ENCODE results near the gene ASCC2. TPM values are rescaled to one million over a fixed set of nuclear protein-coding genes. Genes with fewer than 3 reads are reported as not detected.

The ASCC2 gene
- total RNA-seq, 1 experiment from 2014 or later = 43.6 TPM

DNA sequence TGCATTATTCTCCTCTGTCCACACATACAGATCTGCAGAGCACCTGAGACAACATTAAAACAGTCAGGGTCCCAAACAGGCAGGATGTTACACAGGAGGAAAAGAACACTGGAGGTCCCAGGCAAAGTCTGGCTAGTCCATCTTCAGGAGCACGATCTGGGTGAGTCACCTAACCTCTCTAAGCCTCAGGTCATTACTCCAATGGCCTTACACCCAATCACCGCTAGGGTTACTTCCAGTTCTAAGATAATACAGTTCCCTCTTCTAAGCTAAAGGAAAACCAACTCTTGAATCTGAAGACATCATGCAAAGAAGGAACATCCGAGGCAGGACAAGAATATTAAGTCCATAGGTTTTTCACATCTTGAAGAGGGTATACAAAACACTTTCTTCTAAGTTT, 24.5 kb downstream of the ASCC2 start:
- H3K4me3 Mint-ChIP-seq = no peak overlapping the region
- ChIA-PET CTCF (interaction anchor here (0.6 to 1.6 kb wide), 4 partner anchors 18 to 191 kb away, joined by 3 to 7 read pairs (median 4); no protein-coding TSS in a partner anchor), POLR2A (interaction anchor here (0.6 kb wide), 1 partner anchor 40 kb away, joined by 3 read pairs; no protein-coding TSS in a partner anchor)
- H3K27ac Mint-ChIP-seq = no peak overlapping the region
- peak; percentile 51; the same call in 1 of the 2 replicates for ATAC-seq
- H3K9me3 Mint-ChIP-seq = no peaks in the 10 kb centered on the region
- 0 out of 2 replicates have a peak, but pooled peaks cover 3% of the 10 kb centered on the region for H3K4me1 Mint-ChIP-seq
- no peaks in the 10 kb centered on the region; the same call in 1 of the 2 replicates for H3K27me3 Mint-ChIP-seq (ENCODE audit: low read depth)
- H3K36me3 Mint-ChIP-seq = peaks cover 44% of the 10 kb centered on the region
- no peak for DNase-seq (ENCODE audit: low spot score)
- TF ChIP-seq GTF2I (CRISPR knock-in tag; conservative IDR thresholded peaks at IDR 0.05) = no peak
- TF ChIP-seq, protein P1, sequence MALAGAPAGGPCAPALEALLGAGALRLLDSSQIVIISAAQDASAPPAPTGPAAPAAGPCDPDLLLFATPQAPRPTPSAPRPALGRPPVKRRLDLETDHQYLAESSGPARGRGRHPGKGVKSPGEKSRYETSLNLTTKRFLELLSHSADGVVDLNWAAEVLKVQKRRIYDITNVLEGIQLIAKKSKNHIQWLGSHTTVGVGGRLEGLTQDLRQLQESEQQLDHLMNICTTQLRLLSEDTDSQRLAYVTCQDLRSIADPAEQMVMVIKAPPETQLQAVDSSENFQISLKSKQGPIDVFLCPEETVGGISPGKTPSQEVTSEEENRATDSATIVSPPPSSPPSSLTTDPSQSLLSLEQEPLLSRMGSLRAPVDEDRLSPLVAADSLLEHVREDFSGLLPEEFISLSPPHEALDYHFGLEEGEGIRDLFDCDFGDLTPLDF (CRISPR knock-in tag; IDR thresholded peaks at IDR 0.05) = no peak
- no peak for TF ChIP-seq ZNF263 (CRISPR knock-in tag; IDR thresholded peaks at IDR 0.05; ENCODE audit: low read depth)
- TF ChIP-seq ZNF121 (CRISPR knock-in tag; IDR thresholded peaks at IDR 0.05) = no peak
- no peak for TF ChIP-seq NFE2L1 (CRISPR knock-in tag; IDR thresholded peaks at IDR 0.05)
- no peak for TF ChIP-seq JUN (CRISPR knock-in tag; IDR thresholded peaks at IDR 0.05)
- no peak for TF ChIP-seq ATF1 (CRISPR knock-in tag; IDR thresholded peaks at IDR 0.05)
- TF ChIP-seq ZBTB21 (CRISPR knock-in tag; IDR thresholded peaks at IDR 0.05; ENCODE audit: borderline replicate concordance) = no peak
- TF ChIP-seq, protein P2, sequence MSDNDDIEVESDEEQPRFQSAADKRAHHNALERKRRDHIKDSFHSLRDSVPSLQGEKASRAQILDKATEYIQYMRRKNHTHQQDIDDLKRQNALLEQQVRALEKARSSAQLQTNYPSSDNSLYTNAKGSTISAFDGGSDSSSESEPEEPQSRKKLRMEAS (CRISPR knock-in tag; IDR thresholded peaks at IDR 0.05) = no peak
- TF ChIP-seq, protein P3, sequence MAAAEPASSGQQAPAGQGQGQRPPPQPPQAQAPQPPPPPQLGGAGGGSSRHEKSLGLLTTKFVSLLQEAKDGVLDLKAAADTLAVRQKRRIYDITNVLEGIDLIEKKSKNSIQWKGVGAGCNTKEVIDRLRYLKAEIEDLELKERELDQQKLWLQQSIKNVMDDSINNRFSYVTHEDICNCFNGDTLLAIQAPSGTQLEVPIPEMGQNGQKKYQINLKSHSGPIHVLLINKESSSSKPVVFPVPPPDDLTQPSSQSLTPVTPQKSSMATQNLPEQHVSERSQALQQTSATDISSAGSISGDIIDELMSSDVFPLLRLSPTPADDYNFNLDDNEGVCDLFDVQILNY (CRISPR knock-in tag; IDR thresholded peaks at IDR 0.05) = no peak
- TF ChIP-seq, protein P4, sequence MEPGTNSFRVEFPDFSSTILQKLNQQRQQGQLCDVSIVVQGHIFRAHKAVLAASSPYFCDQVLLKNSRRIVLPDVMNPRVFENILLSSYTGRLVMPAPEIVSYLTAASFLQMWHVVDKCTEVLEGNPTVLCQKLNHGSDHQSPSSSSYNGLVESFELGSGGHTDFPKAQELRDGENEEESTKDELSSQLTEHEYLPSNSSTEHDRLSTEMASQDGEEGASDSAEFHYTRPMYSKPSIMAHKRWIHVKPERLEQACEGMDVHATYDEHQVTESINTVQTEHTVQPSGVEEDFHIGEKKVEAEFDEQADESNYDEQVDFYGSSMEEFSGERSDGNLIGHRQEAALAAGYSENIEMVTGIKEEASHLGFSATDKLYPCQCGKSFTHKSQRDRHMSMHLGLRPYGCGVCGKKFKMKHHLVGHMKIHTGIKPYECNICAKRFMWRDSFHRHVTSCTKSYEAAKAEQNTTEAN (CRISPR knock-in tag; IDR thresholded peaks at IDR 0.05) = no peak
- TF ChIP-seq, protein P5, sequence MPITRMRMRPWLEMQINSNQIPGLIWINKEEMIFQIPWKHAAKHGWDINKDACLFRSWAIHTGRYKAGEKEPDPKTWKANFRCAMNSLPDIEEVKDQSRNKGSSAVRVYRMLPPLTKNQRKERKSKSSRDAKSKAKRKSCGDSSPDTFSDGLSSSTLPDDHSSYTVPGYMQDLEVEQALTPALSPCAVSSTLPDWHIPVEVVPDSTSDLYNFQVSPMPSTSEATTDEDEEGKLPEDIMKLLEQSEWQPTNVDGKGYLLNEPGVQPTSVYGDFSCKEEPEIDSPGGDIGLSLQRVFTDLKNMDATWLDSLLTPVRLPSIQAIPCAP (CRISPR knock-in tag; IDR thresholded peaks at IDR 0.05) = no peak
- no peak for TF ChIP-seq CBFB (CRISPR knock-in tag; IDR thresholded peaks at IDR 0.05; ENCODE audit: low read depth)
- TF ChIP-seq NR2C2 (CRISPR knock-in tag; IDR thresholded peaks at IDR 0.05) = no peak
- TF ChIP-seq ETV6 (CRISPR knock-in tag; IDR thresholded peaks at IDR 0.05) = no peak

DNA sequence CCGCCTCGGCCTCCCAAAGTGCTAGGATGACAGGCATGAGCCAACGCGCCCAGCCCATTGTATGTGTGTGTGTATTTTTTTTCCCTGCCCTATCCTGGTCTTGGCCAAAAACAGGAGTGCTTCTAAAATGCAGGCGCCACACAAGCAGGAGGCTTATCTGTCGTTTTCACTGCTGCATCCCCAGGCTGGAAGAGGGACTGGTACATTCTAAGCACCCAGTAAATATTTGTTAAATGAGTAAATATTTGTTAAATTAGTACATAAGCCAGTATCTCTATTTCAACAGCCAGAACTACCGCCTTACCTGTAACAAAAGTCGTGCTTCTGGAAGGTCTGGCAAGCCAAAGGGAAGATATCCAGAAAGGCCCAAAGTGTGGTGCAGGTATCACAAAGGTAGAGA, 24.9 kb downstream of the ASCC2 start:
- Mint-ChIP-seq H3K27me3 (ENCODE audit: low read depth) (no peaks in the 10 kb centered on the region; the same call in 1 of the 2 replicates), H3K27ac (no peak overlapping the region), H3K4me1 (0 out of 2 replicates have a peak, but pooled peaks cover 3% of the 10 kb centered on the region), H3K4me3 (no peak overlapping the region), H3K36me3 (peaks cover 46% of the 10 kb centered on the region), H3K9me3 (no peaks in the 10 kb centered on the region)
- CTCF ChIA-PET = interaction anchor here (0.6 to 1.6 kb wide), 4 partner anchors 19 to 192 kb away, joined by 3 to 7 read pairs (median 4); no protein-coding TSS in a partner anchor
- ATAC-seq (no peak), DNase-seq (ENCODE audit: low spot score) (no peak)
- no peak for TF ChIP-seq CREB1 (CRISPR knock-in tag; IDR thresholded peaks at IDR 0.05)
- TF ChIP-seq SMAD3 (CRISPR knock-in tag; IDR thresholded peaks at IDR 0.05; ENCODE audit: borderline replicate concordance) = no peak
- TF ChIP-seq, protein P6, sequence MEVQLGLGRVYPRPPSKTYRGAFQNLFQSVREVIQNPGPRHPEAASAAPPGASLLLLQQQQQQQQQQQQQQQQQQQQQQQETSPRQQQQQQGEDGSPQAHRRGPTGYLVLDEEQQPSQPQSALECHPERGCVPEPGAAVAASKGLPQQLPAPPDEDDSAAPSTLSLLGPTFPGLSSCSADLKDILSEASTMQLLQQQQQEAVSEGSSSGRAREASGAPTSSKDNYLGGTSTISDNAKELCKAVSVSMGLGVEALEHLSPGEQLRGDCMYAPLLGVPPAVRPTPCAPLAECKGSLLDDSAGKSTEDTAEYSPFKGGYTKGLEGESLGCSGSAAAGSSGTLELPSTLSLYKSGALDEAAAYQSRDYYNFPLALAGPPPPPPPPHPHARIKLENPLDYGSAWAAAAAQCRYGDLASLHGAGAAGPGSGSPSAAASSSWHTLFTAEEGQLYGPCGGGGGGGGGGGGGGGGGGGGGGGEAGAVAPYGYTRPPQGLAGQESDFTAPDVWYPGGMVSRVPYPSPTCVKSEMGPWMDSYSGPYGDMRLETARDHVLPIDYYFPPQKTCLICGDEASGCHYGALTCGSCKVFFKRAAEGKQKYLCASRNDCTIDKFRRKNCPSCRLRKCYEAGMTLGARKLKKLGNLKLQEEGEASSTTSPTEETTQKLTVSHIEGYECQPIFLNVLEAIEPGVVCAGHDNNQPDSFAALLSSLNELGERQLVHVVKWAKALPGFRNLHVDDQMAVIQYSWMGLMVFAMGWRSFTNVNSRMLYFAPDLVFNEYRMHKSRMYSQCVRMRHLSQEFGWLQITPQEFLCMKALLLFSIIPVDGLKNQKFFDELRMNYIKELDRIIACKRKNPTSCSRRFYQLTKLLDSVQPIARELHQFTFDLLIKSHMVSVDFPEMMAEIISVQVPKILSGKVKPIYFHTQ (CRISPR knock-in tag; IDR thresholded peaks at IDR 0.05) = no peak
- TF ChIP-seq FOXK1 (CRISPR knock-in tag; IDR thresholded peaks at IDR 0.05) = no peak
- TF ChIP-seq EMX1 (CRISPR knock-in tag; IDR thresholded peaks at IDR 0.05) = no peak
- no peak for TF ChIP-seq NFYB (CRISPR knock-in tag; conservative IDR thresholded peaks at IDR 0.05; ENCODE audit: low read depth)
- no peak for TF ChIP-seq JUN (CRISPR knock-in tag; IDR thresholded peaks at IDR 0.05)
- no peak for TF ChIP-seq KAT7 (CRISPR knock-in tag; IDR thresholded peaks at IDR 0.05; ENCODE audit: borderline replicate concordance)
- no peak for TF ChIP-seq CBFB (CRISPR knock-in tag; IDR thresholded peaks at IDR 0.05; ENCODE audit: low read depth)
- TF ChIP-seq JAZF1 (CRISPR knock-in tag; IDR thresholded peaks at IDR 0.05) = no peak
- no peak for TF ChIP-seq RELA (CRISPR knock-in tag; IDR thresholded peaks at IDR 0.05; ENCODE audit: borderline replicate concordance)
- no peak for TF ChIP-seq GABPB1 (CRISPR knock-in tag; IDR thresholded peaks at IDR 0.05)
- TF ChIP-seq RORB (CRISPR knock-in tag; IDR thresholded peaks at IDR 0.05) = no peak
- TF ChIP-seq, protein P7, sequence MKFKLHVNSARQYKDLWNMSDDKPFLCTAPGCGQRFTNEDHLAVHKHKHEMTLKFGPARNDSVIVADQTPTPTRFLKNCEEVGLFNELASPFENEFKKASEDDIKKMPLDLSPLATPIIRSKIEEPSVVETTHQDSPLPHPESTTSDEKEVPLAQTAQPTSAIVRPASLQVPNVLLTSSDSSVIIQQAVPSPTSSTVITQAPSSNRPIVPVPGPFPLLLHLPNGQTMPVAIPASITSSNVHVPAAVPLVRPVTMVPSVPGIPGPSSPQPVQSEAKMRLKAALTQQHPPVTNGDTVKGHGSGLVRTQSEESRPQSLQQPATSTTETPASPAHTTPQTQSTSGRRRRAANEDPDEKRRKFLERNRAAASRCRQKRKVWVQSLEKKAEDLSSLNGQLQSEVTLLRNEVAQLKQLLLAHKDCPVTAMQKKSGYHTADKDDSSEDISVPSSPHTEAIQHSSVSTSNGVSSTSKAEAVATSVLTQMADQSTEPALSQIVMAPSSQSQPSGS (CRISPR knock-in tag; IDR thresholded peaks at IDR 0.05; ENCODE audit: borderline replicate concordance, low read depth) = no peak
- TF ChIP-seq, protein P2 (CRISPR knock-in tag; IDR thresholded peaks at IDR 0.05) = no peak
- TF ChIP-seq ETV6 (CRISPR knock-in tag; IDR thresholded peaks at IDR 0.05) = no peak
- POLR2A ChIA-PET = no interaction called here

All from WTC11 (cell line).